ENCODE measurements around the gene RPRM. TPM values are rescaled to one million over a fixed set of nuclear protein-coding genes. Genes with fewer than 3 reads are reported as not detected.

The RPRM gene
- total and polyA plus RNA-seq, 8 donors = 0.16 to 0.42 (median 0.23) TPM; not detected in 5

- DNase-seq (no peak), FAIRE-seq (no peak), ATAC-seq (no peak)
- intact Hi-C loops (cut with DNase I) = no loop called here
- no peak overlapping the region for H3K27ac ChIP-seq
- 34 to 44% methylated on average over 3 of the region's 3 CpGs for WGBS, 2 donors
- TF ChIP-seq CTCF (IDR thresholded peaks at IDR 0.05) = no peak
- no peaks in the 10 kb centered on the region for H3K27me3 ChIP-seq
- H3K4me3 ChIP-seq = no peak overlapping the region
- H3K4me1 ChIP-seq = no peaks in the 10 kb centered on the region
- H3K9me3 ChIP-seq = no peaks in the 10 kb centered on the region
- no peaks in the 10 kb centered on the region for H3K36me3 ChIP-seq
Observed at GRCh38 chr2:153464395-153464794, 14.2 kb downstream of the RPRM start.

- Histone ChIP-seq H3K4me3 (no peak overlapping the region), H3K4me1 (no peaks in the 10 kb centered on the region), H3K27me3 (no peaks in the 10 kb centered on the region), H3K36me3 (no peaks in the 10 kb centered on the region), H3K9me3 (no peaks in the 10 kb centered on the region), H3K27ac (no peak overlapping the region)
- ATAC-seq (no peak), DNase-seq (no peak), FAIRE-seq (no peak)
- intact Hi-C loops (cut with DNase I) = no loop called here
- no peak for TF ChIP-seq CTCF (IDR thresholded peaks at IDR 0.05)
- 51 to 60% methylated on average over 2 of the region's 2 CpGs for WGBS, 2 donors
Observed at GRCh38 chr2:153462338-153462859, 16.2 kb downstream of the RPRM start.

GRCh38 chr2:153461453-153461852 lies 17.1 kb downstream of the RPRM start:
- Histone ChIP-seq H3K27ac (no peak overlapping the region), H3K36me3 (no peaks in the 10 kb centered on the region), H3K4me3 (no peak overlapping the region), H3K27me3 (no peaks in the 10 kb centered on the region), H3K4me1 (no peaks in the 10 kb centered on the region), H3K9me3 (no peaks in the 10 kb centered on the region)
- FAIRE-seq (no peak), DNase-seq (no peak), ATAC-seq (no peak)
- intact Hi-C loops (cut with DNase I) = no loop called here
- no peak for TF ChIP-seq CTCF (IDR thresholded peaks at IDR 0.05)
- WGBS, 2 donors = 46 to 52% methylated on average over 5 of the region's 5 CpGs

GRCh38 chr2:153455861-153456260 lies 22.7 kb downstream of the RPRM start:
- intact Hi-C loops (cut with DNase I) = no loop called here
- WGBS, 2 donors = 63 to 69% methylated on average over 8 of the region's 8 CpGs
- FAIRE-seq (no peak), ATAC-seq (no peak), DNase-seq (no peak)
- Histone ChIP-seq H3K27me3 (no peaks in the 10 kb centered on the region), H3K36me3 (no peaks in the 10 kb centered on the region), H3K4me3 (no peak overlapping the region), H3K27ac (no peak overlapping the region), H3K9me3 (no peaks in the 10 kb centered on the region), H3K4me1 (no peaks in the 10 kb centered on the region)
- TF ChIP-seq CTCF (IDR thresholded peaks at IDR 0.05) = no peak

- Histone ChIP-seq H3K36me3 (no peaks in the 10 kb centered on the region), H3K4me3 (no peak overlapping the region), H3K9me3 (no peaks in the 10 kb centered on the region), H3K27ac (no peak overlapping the region), H3K4me1 (no peaks in the 10 kb centered on the region), H3K27me3 (no peaks in the 10 kb centered on the region)
- FAIRE-seq = no peak
- 69 to 81% methylated on average over 21 of the region's 21 CpGs for WGBS, 2 donors
- DNase-seq = no peak
- TF ChIP-seq CTCF (IDR thresholded peaks at IDR 0.05) = no peak
- ATAC-seq = no peak
- intact Hi-C loops (cut with DNase I) = no loop called here
Observed at GRCh38 chr2:153455403-153455802, 23.2 kb downstream of the RPRM start.

All from pancreas (tissue), 10 donors.